Erythroblast (primary cell): ENCODE measurements around the gene PDGFA.

Experiments
- DNase-seq, 2 experiments: peaks; one replicate each; lab custom pipeline; 2025; lab: John Stamatoyannopoulos, UW
- GATA1 ChIP-seq: IDR thresholded peaks from 2 replicates; pipeline ENCODE4 v1.6.1; 2011; ENCODE audit warnings: low read depth, mild to moderate bottlenecking, control low read depth, low read length, moderate library complexity
- POLR2A ChIP-seq: IDR thresholded peaks from 2 replicates; pipeline ENCODE4 v1.6.1; 2011; ENCODE audit warnings: mild to moderate bottlenecking, low read length

The PDGFA gene

DNA sequence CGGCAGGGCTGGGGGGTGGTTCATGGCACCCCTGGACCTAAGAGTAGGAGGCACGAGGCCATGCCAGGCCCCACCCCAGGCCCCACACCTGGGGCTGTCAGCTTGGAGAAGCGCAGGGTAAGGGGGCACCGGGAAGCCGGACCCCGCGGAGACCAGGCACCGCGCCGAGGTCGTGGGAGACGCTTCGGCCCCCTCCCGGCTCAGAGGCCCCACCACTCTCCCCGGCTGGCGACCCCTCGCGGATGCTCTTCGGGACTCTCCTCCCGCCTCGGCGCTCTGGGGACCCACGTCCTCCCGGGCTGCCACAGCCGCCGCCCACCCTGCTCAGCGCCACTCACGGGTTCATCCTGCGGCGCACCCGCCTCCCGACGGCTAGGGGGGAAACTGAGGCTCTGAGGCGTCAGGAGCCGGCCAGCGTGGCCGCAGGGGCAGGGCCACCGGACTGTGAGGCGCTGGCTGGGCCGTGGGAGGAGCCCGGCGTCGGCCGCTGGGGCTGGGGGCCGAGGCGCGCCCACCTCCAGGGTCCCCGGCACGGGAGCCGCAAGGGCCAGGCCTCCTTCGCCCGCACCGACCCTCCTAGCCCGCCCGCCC is 25.9 kb downstream of the PDGFA start:
- DNase-seq: no peak
- TF ChIP-seq GATA1 (no peak), POLR2A (no peak)

DNA sequence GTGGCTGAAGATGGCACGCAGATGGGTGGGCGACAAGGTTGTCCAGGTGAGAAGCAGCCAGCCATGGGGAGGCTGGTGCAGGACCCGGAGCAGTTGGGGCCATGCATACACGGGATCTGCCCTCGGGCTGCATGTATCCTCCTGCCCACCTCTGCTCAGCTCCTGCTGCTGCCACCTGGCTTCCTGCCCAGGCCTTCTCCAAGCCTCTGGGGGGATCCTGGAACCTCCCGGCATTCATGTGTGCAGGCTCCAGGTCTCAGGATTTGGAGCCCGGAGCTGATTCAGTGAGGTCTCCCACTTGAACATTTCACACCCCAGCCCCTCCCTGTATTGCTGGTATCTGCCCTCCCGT is 27.0 kb downstream of the PDGFA start:
- no peak for DNase-seq

DNA sequence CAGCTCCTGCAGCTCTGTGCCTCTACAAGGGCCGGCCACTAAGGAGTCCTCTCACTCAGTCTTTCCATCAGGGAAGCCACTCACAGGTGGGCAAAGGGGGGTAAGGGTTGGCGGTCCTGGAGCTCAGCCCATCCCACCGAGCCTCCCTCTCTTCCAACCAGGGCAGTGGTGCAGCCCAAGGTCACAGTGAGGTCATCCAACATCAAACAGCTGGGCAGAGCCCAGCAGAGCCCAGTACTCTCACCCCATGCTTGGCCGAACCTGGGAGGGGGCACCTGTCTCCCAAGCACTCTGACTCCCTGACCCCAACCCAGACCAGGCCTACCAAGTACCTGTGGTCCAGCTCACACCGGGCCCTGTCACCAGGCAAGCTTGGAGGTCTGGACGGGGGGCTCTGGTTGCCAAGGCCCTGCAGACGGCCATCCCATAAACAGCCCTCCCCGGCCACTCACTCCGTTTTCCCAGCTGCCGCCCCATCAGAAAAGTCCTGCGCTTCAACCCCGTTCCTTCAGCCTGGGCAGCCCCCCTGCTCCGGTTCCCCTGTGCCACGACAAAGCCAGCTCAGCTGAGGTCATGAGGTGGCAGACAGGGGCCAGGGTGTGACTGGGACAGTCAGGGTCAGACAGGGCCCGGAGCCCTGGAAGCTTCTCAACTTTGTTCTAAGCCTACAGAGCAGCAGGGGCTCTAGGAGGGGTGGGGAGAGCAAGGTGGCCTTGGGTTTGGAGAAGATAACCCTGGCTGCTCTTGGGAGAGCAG is 27.5 kb downstream of the PDGFA start:
- TF ChIP-seq GATA1: no peak
- TF ChIP-seq POLR2A: no peak

More for the DNA sequence above, 27.0 kb downstream of the PDGFA start:
- TF ChIP-seq GATA1 (no peak), POLR2A (no peak)

DNA sequence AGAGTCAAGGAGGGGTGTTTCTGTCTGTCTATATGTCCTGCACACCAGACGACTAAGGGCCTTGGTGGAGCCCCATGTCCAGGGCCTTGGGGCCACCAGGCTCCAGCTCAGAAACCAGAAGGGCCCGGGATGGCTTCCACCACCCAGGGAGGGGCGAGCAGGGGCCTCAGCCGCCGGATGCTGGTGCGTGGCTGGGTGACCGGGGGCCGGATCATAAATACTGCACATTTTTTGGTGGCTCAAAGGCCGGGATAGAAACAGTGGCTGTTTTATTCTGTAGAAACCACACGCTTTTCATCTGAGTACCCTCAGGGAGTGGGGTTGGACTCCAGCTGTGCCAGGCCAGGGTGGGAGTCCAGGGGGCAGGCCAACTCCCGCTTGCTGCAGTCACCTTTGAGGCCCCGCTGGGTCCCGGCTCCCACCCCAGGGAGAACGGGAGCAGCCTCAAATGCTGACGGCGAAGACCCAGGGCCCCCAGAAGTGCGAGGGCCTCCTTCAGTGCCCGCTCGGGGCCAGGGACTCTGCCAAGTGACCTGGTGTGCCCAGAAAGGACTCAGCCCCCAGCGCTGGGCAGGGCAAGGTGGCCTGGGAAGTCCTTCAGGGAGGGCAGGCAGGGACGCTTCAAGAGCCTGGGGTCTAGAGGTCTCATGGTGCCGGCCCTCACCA is 28.2 kb downstream of the PDGFA start:
- no peak for DNase-seq
- TF ChIP-seq POLR2A: no peak
- no peak for TF ChIP-seq GATA1

More for the DNA sequence above, 27.5 kb downstream of the PDGFA start:
- no peak for DNase-seq

DNA sequence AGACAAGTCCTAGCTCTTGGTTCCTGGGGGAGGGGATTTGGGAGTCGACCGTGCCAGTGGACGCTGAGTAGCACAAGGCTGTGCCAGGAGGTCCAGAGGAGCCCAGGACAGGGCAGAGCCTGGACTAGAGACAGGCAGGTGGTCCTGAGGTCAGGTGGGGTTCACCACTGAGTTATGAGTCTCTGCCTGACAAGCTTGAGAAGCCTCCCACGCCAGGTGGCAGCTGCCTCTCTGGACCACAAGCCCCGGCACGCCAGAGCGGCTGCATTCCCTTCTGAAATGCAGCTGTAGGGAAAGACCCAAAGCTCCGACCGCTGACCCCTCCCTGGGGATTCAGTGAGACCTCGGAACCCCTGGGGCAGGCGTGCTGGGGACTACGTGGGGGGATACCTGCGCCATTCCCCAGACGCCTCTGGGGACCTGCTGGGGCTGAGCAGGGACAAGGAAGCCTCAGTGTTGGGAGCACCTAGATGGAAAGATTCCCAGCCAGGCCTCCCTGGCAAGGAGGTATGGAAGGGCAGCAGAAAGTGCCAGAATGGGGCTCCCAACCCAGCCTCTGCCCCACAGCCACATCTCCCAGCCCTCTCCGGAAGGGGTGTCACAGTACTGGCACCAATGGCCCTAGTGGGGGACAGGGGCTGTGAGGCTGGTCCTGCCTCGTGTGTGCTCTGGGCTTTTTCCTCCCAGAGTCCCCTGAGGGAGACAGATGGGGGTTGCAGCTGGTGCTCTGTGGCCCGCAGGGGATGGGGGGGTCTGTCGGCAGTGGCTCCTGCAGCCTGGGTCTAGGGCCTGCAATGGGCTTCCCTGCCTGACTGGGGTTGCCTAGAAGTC is 29.0 kb downstream of the PDGFA start:
- no peak for TF ChIP-seq GATA1
- no peak for TF ChIP-seq POLR2A

DNA sequence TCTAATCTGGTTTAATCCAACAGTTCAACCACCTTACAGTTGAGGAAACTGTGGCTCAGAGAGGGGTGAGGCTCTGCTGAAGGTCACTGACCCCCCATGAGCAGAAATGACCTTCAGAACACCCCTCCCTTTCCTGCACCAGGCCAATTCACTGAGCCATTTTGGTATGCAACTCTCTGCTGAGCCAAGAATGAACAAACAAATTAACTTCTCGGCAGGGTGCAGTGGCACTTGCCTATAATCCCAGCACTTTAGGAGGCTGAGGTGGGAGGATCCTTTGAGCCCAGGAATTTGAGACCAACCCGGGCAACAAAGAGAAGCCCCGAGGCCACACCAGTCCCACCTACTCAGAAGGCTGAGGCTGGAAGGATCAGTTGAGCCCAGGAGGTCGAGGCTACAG is 29.8 kb downstream of the PDGFA start:
- TF ChIP-seq POLR2A: no peak
- TF ChIP-seq GATA1: no peak

More for the DNA sequence above, 29.0 kb downstream of the PDGFA start:
- DNase-seq: no peak

DNA sequence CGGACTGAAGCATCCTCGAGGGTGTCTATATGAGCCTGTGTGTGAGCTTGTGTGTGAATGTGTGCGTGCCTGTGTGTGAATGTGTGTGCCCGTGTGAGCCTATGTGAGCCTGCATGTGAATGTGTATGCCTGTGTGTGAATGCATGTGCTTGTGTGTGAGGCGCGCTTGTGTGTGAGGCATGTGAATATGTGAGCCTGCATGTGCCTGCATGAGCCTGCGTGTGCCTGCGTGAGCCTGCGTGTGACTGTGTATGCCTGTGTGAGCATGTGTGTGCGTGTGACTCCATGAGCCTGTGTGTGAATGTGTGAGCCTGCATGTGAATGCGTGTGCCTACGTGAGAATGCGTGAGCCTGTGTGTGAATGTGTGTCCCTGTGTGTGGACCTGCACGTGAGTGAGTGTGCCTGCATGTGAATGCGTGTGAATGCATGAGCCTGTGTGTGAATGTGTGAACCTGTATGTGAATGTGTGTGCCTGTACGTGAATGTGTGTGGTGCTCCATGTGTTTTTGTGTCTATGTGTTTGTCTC is 33.4 kb downstream of the PDGFA start:
- TF ChIP-seq POLR2A (no peak), GATA1 (no peak)
- DNase-seq: no peak

More for the DNA sequence above, 29.8 kb downstream of the PDGFA start:
- DNase-seq: no peak

DNA sequence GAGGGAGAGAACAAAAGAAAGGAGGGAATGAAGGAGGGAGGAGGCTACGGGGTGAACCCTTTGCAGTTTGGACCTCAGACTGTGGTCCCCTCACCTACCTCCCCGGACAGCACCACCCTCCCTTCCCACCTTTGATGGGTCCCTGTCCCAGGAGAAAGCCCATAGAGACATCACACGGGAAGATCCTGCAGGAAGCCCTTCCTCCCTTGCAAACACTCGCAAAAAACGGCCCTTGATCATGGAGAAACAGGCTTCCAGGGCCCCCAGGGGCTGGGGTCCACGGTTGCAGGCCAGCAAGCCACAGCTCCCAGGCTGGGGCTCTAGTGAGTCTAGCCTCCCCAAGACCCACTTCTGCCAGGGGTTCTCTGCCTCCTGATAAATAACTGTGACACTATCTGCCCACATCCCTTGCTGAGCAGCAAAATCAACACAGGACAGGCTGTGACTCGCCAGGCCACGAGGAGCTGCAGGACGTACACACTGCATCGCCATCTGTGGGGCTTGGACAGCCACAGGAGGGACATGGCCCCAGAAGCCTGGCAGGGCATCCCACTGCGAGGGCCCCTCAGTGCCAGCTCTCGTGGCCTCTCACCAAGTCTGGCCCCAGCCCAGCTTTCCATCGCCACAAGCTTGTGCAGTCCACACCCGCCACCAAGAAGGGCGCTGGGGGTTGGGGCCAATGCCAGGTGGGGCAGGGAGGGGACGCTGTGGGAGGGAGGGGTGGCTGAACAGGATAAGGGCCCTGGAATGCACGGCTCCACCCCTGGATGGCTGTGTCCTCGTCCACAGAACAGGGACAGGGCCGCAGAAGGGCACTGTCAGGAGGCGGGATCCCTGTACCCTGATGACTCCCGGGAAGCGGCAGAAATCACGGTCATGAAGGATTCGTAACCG is 34.2 kb downstream of the PDGFA start:
- no peak for TF ChIP-seq POLR2A
- no peak for TF ChIP-seq GATA1
- DNase-seq: no peak

DNA sequence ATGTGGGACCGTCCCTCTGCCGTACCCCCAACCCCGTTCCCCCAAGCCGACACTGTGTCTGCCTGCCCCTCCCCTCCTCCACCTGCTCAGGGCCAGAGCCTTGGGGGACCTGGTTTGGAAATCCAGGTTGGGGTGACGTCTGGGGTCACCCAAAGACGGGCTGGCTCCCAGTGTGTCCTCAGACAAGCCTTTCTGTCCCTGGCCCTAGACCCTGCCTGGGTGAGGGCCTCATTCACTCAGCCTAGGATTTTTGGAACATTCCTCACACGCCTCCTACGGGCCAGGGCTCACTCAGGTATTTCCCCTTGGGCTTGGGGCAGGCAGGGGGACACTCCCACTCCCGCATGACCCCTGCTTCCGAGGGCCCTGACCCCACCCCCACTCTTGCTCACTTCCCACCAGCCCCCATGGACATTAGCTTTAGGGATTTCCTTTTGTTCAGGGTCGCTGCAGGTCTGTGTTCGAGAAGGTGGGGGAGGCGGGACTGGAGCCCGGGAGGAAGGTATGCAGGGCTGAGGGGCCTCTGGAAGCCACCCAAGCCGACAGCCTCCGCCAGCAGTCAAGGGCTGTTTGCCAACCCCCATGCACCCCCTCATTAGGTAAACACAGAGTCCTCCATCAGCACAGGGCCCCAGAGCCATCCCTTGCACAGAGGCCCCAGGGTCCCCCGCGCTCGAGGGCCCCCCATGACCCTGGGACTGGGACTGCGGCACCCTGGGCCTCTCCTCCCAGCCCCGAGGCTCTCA is 35.1 kb downstream of the PDGFA start:
- no peak for DNase-seq
- TF ChIP-seq POLR2A (no peak), GATA1 (no peak)

DNA sequence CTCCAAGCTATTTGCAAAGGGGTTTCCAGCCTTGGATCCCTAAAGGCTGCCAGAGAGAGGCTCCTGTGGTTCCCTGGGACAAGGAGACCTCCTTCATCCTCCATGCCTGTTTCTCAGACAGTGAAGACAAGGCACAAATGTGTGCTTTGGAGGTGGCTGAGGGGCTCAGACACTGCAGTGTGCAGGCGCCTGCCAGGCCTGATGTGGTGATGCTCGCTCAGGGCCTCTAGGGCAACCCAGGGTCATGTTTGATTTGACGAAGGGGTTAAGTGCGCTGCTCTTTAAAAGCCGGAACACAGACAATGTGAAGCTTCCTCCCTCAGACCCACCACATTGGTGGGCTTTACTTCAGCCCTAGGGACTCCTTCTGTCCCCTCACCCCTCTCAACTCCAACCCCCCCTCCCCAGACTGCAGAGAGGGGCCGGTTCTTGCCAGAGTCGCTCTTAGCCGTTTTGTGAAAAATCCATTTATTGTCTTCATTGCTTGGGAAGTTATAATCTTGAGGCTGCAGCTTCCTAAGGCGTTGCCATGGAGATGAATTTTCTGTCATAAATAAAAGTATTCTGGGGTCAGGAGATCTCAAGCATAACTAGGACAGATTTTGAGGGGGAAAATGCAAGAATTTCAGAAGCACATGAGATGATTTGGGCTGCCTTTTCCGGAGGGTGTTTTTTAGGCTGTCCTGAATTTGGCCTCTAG is 35.8 kb downstream of the PDGFA start:
- TF ChIP-seq POLR2A: no peak
- no peak for TF ChIP-seq GATA1
- no peak for DNase-seq

DNA sequence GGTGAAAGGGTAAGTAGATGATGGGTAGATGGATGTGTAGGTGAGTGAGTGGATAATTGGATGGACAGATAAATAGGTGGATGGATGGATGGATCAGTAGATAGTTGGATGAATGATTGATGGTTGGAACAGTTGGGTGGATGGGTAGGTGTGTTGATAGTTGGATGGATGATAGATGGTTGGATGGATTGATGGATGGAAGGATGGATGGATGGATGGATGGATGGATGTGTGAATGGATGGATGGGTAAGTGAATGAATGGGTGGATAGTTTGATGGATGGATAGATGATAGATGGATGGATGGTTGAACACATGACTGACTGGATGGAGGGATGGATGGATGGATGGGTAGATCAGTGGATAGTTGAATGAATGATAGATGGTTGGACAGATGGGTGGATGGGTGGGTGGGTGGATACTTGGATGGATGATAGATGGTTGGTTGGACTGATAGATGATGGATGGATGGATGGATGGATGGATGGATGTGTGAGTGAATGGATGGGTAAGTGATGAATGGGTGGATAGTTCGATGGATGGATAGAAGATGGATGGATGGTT is 37.0 kb downstream of the PDGFA start:
- no peak for DNase-seq
- TF ChIP-seq GATA1 (no peak), POLR2A (no peak)
